D721Med (cell line): ENCODE data around the gene ATOSA.

Experiments
- DNase-seq: peaks from one replicate; pipeline ENCODE4 v3.0.0; 2011; ENCODE audit warnings: low spot score; ENCODE audit not compliant: insufficient read length
- FAIRE-seq: peaks from 2 replicates; lab custom pipeline; 2011; peaks lifted over from hg19 to GRCh38; lab: Jason Lieb, UNC
- CTCF ChIP-seq: IDR thresholded peaks from 2 replicates; pipeline ENCODE4 v1.5.1; 2012; ENCODE audit warnings: mild to moderate bottlenecking, control low read depth; ENCODE audit not compliant: insufficient read depth; ENCODE audit errors: missing control alignments

ATOSA gene

GRCh38 chr15:52656412-52656811, 22.8 kb downstream of the ATOSA start:
- DNase-seq (no peak), FAIRE-seq (no peak)
- no peak for TF ChIP-seq CTCF

GRCh38 chr15:52653431-52653964, 25.7 kb downstream of the ATOSA start:
- DNase-seq (no peak), FAIRE-seq (no peak)
- TF ChIP-seq CTCF = no peak

GRCh38 chr15:52652984-52653383, 26.2 kb downstream of the ATOSA start:
- no peak for DNase-seq
- no peak for FAIRE-seq
- no peak for TF ChIP-seq CTCF

GRCh38 chr15:52652286-52652685, 26.9 kb downstream of the ATOSA start:
- no peak for FAIRE-seq

DNA sequence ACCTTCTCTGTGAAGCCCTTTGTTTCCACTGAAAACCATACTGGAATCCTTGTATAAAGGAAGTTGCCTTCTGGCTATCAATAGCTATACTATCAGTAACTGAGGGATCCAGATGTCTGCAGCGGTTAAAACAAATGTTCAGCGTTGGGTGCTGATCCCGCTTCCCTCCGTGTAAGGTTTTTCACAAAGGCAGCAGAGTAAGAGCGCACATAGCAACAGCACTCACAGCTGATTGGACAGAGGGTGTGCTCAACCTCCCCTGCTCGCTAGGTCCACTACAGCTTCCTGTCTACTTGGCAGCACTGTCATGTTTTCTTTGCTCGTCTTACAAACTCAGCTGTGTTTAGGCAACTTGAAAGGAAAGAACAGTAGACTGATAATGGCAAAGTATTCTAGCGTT, 27.3 kb downstream of the ATOSA start:
- no peak for TF ChIP-seq CTCF

More at GRCh38 chr15:52652286-52652685, 26.9 kb downstream of the ATOSA start:
- no peak for DNase-seq
- TF ChIP-seq CTCF = no peak

GRCh38 chr15:52651114-52651513, 28.1 kb downstream of the ATOSA start:
- no peak for FAIRE-seq
- no peak for DNase-seq
- no peak for TF ChIP-seq CTCF

More for the DNA sequence above, 27.3 kb downstream of the ATOSA start:
- DNase-seq (no peak), FAIRE-seq (no peak)

- DNase-seq (no peak), FAIRE-seq (no peak)
- TF ChIP-seq CTCF = no peak
Observed at GRCh38 chr15:52649686-52650085, 29.5 kb downstream of the ATOSA start.
